GM12878 (cell line): ENCODE data around the gene ALDH3A2.

Experiments
- CBX5 ChIP-seq: sonication (generic); IDR thresholded peaks from 2 replicates; pipeline ENCODE4 v1.6.1; 2016; ENCODE audit warnings: low read depth, moderate library complexity, mild to moderate bottlenecking, inconsistent platforms
- NR2C2 ChIP-seq: IDR thresholded peaks from 2 replicates; pipeline ENCODE4 v1.6.1; 2011; ENCODE audit warnings: borderline replicate concordance, low read depth; ENCODE audit not compliant: control insufficient read depth, insufficient read length
- TF ChIP-seq, protein P1 (sequence below): IDR thresholded peaks from 2 replicates; pipeline ENCODE4 v1.6.1; 2011; ENCODE audit warnings: low read depth, low read length, improper control_type of control experiment, borderline replicate concordance
- TF ChIP-seq, protein P2 (sequence below): fragments of 450-650 bp; IDR thresholded peaks from 2 replicates; pipeline ENCODE4 v1.6.1; 2017; ENCODE audit warnings: mild to moderate bottlenecking

DNA sequence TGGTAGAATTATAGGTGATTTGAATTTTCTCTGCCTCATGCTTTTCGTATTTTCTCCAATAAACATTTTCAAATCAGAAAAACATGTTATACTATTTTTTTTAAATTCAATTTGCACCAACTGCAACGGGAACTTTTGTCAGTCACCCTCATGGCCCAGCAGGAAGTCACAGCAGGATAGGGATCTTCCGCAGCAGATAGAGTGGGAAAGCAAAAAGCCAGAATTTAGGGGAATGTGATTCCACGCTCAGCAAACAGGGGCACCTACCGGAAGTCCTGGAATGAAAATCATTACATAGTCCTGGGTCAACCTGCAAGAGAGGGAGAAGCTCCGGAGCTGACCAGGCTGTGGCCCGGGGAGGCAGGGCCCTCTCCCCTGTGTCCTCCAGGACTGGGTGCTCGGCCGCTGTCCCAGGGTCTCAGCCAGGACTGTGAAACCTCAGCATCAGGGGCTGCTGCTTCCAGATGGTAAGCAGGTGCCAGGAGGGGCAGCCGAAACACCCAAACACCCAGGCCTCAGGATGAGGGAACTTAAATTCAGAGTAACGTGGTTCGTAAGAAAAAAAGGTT lies 64.0 kb downstream of the ALDH3A2 start:
- TF ChIP-seq NR2C2 (no peak), CBX5 (no peak)
- TF ChIP-seq, protein P1, sequence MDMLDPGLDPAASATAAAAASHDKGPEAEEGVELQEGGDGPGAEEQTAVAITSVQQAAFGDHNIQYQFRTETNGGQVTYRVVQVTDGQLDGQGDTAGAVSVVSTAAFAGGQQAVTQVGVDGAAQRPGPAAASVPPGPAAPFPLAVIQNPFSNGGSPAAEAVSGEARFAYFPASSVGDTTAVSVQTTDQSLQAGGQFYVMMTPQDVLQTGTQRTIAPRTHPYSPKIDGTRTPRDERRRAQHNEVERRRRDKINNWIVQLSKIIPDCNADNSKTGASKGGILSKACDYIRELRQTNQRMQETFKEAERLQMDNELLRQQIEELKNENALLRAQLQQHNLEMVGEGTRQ = no peak
- TF ChIP-seq, protein P2, sequence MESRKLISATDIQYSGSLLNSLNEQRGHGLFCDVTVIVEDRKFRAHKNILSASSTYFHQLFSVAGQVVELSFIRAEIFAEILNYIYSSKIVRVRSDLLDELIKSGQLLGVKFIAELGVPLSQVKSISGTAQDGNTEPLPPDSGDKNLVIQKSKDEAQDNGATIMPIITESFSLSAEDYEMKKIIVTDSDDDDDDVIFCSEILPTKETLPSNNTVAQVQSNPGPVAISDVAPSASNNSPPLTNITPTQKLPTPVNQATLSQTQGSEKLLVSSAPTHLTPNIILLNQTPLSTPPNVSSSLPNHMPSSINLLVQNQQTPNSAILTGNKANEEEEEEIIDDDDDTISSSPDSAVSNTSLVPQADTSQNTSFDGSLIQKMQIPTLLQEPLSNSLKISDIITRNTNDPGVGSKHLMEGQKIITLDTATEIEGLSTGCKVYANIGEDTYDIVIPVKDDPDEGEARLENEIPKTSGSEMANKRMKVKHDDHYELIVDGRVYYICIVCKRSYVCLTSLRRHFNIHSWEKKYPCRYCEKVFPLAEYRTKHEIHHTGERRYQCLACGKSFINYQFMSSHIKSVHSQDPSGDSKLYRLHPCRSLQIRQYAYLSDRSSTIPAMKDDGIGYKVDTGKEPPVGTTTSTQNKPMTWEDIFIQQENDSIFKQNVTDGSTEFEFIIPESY = no peak
